A673 (cell line): ENCODE results near the gene STK11.

Source experiments
- EZH2 ChIP-seq: fragments of 200-600 bp; sonication (generic); IDR thresholded peaks from 2 replicates; pipeline ENCODE4 v1.6.1; 2017; ENCODE audit warnings: borderline replicate concordance, low read depth, mild to moderate bottlenecking, mixed read lengths, antibody characterized with exemption, low read length; ENCODE audit not compliant: poor library complexity, severe bottlenecking
- TF ChIP-seq, protein P1 (sequence below): fragments of 300-800, 200-600 bp; sonication (generic); conservative IDR thresholded peaks from 2 replicates; pipeline ENCODE4 v1.5.1; 2017; ENCODE audit warnings: low read depth, mild to moderate bottlenecking, antibody characterized with exemption, low read length, moderate library complexity, mixed read lengths

DNA sequence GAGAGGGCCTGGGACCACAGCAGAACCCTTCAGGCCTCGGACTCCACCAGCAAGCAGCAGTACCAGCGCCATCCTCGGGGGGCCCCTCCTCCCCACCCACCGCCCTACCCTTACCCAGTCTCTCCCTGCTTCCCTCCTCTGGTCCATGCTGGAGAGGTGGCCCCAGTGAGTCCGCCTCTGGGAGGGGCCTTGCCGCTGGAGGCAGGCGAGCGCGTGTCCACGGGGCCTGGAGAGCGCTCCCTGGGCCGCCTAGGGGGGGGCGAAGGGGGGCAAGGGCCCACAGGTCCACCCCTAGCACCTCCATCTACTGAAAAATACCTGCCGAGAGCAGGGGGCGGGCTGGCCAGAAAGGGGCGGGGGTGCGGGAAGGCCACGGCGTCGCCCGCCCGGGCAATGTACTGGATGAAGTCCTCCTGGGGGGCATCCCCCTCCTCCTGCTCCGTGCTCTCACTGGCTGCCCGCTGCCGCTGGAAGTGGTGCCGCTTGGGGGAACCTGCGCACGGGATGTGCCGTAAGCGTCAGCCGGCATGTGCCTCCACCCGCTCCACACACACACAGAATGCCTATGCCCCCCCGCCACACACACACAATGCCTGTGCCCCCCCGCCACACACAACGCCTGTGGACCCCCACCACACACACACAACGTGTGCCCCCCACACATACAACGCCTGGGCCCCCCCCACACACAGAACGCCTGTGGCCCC, 25.4 kb downstream of the STK11 start:
- no peak for TF ChIP-seq EZH2
- TF ChIP-seq, protein P1, sequence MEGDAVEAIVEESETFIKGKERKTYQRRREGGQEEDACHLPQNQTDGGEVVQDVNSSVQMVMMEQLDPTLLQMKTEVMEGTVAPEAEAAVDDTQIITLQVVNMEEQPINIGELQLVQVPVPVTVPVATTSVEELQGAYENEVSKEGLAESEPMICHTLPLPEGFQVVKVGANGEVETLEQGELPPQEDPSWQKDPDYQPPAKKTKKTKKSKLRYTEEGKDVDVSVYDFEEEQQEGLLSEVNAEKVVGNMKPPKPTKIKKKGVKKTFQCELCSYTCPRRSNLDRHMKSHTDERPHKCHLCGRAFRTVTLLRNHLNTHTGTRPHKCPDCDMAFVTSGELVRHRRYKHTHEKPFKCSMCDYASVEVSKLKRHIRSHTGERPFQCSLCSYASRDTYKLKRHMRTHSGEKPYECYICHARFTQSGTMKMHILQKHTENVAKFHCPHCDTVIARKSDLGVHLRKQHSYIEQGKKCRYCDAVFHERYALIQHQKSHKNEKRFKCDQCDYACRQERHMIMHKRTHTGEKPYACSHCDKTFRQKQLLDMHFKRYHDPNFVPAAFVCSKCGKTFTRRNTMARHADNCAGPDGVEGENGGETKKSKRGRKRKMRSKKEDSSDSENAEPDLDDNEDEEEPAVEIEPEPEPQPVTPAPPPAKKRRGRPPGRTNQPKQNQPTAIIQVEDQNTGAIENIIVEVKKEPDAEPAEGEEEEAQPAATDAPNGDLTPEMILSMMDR, result no peak
